Breast epithelium (tissue), 3 donors: ENCODE data around the gene USP20.

Experiments used
- CTCF ChIP-seq, 3 donors: fragments of 450-650 bp; IDR thresholded peaks; one replicate each; pipeline ENCODE4 v1.5.1; 2016 to 2017; ENCODE audit warnings: antibody characterized with exemption in 3 of 3, mild to moderate bottlenecking in 3 of 3, moderate library complexity in 3 of 3
- POLR2A ChIP-seq: fragments of 450-650 bp; IDR thresholded peaks from one replicate; pipeline ENCODE4 v1.6.1; 2016; ENCODE audit warnings: antibody characterized with exemption, mild to moderate bottlenecking, moderate library complexity
- POLR2AphosphoS5 ChIP-seq, 3 donors: sonication (generic); formaldehyde crosslinking; IDR thresholded peaks; one replicate each; pipeline ENCODE4 v1.6.1; 2017; ENCODE audit warnings: antibody characterized with exemption in 3 of 3

- TF ChIP-seq CTCF (IDR thresholded peaks at IDR 0.05) (no peak), POLR2AphosphoS5 (IDR thresholded peaks at IDR 0.05) (no peak), POLR2A (no peak)
Observed at GRCh38 chr9:129873563-129874190, 38.4 kb downstream of the USP20 start.
